GM21390 (cell line): ENCODE measurements around the gene ANKLE2.
"Not testable (repeated sequence)": the region's sequence is repeated elsewhere in the genome, so short reads cannot be mapped to it uniquely, and the experiment has no call there.

Experiments
- ATAC-seq: cut with Tn5 transposase; IDR thresholded peaks from one replicate; pipeline ENCODE4 v1.9.1; 2021; ENCODE audit not compliant: unreplicated experiment

The ANKLE2 gene

DNA sequence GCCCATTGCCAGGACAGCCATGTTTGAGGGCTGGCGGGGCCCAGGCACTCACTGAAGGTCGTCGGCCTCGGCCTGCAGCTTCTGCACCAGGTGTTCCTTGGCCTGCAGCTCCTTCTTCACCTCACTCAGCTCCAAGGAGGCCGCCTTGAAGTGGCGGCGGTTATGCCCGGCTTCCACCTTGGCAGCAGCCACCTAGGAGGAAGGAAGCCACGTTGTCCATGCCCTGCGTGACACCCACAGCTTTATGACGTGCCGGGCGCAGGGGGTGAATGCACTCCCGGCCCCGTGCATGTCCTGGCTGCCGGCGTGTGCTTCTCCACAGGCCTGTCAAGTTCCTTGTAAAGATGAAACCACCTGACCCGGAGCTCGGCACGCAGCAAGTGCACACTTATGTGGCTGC is 16.0 kb upstream of the ANKLE2 start:
- ATAC-seq: no peak

DNA sequence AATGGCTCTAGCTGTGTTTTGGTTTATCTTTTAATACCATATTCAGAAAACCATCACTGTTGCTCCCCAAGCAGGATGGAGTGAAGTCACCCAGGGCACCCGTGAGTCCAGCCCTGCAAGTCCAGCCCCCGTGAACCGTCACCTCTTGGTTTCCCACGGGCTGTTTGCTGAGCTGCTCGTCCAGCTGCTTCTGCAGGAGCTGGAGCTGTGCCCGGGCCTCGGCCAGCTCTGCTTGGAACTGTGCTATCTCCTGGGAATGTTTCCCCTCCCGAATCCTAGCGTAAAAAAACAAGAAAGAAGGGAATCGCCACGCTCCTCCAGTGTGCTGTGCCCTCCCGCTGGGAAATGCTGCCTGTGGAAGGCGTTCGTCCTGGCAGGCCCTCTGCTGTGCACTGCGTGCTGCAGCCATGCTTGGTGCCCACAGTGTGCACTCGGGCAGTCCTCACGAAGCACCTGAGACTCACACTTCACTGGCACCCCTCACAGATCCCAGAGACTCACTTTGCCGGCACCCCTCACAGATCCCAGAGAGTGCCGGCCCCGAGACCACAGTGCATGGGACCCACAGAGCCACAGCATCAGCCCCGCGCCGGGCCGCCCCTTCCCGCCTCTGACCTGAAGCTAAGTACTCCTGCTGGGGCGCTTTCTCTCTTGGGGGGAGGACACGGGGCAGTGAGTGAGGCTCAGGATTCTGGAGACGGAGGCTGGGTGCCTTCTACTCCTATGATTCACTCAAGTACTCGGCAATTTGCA is 15.4 kb upstream of the ANKLE2 start:
- ATAC-seq: no peak

DNA sequence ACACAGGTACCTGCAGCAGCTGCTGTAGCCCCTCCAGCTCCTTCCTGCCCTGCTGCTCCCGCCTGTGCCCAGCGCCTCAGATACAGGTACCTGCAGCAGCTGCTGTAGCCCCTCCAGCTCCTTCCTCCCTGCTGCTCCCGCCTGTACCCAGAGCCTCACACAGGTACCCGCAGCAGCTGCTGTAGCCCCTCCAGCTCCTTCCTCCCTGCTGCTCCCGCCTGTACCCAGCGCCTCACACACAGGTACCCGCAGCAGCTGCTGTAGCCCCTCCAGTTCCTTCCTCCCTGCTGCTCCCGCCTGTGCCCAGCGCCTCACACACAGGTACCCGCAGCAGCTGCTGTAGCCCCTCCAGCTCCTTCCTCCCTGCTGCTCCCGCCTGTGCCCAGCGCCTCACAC is 14.6 kb upstream of the ANKLE2 start:
- ATAC-seq: not testable (repeated sequence)

DNA sequence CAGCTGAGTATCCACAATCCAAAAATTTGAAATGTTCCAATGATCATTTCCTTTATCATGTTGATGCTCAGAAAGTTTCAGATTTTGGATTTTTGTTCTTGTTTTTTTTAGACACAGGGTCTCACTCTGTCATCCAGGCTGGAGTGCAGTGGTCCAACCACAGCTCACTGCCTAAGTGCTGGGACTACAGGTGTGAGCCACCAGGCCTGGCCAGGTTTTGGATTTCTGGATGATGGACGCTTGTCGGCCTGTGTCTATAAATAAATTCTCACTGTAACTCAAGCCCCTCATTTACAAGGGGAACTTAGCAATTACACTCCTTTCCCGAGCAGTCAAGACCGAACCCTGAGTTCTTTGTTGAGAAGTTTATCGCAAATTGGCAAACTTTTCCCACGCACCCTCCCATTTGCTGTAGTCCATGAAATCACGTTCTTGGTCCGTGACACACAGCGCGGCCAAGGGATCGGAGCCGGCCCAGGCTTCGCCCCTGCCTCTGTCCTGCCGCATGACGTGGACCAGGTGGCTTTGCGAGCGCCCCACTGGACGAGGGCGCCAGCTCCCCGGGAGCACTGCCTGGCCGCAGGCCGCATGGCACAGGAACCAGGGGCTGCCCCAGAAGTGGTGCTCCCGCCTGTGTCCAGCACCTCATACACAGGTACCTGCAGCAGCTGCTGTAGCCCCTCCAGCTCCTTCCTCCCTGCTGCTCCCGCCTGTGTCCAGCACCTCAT is 14.0 kb upstream of the ANKLE2 start:
- no peak for ATAC-seq

DNA sequence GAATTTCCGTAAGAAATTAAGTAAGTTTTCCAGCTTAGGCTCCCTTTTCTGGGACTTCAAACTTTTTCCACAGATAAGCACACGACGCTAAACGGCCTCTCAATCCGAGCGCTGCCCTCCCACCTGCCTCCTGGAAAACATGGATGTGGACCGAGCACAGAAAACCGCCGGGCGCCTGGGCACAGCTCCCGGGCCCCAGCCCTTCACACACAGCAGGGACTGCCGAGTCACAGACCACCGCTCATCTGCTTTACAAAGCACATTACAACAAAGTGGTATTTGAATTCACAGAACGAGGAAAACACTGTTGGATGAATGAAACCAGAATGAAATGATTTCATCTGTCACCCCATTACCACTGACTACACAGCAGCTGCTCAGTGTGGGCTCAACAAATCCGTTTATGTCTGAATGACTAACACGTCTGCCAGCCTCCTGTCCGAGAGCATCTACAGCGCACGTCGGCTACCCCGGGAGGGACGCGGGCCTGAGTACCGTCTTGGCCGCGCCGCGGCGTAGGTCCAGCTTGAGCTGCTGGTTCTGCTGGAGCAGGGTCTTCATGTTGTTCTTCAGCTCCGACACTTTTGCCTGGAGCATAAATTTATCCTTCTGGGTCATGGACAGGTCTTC is 13.1 kb upstream of the ANKLE2 start:
- no peak for ATAC-seq

DNA sequence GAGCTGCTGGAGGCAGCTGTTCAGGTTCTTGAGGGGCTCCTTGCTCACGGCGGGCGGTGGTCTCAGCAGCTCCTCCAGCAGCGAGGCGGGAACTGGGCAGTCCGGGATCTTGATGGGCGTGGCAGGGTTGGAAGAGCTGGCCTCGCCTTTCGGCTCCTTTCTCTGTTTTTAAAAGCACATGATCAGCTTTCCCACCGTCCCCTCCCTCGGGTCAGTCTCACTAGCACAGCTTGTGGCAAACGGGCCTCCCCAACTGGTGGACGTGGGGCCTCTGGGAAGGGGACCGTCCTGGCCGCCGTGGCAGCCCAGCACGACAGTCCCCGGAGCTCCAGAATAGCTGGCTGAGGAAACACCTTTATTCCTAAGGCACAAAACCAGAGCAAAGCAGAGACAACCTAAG is 12.5 kb upstream of the ANKLE2 start:
- no peak for ATAC-seq

DNA sequence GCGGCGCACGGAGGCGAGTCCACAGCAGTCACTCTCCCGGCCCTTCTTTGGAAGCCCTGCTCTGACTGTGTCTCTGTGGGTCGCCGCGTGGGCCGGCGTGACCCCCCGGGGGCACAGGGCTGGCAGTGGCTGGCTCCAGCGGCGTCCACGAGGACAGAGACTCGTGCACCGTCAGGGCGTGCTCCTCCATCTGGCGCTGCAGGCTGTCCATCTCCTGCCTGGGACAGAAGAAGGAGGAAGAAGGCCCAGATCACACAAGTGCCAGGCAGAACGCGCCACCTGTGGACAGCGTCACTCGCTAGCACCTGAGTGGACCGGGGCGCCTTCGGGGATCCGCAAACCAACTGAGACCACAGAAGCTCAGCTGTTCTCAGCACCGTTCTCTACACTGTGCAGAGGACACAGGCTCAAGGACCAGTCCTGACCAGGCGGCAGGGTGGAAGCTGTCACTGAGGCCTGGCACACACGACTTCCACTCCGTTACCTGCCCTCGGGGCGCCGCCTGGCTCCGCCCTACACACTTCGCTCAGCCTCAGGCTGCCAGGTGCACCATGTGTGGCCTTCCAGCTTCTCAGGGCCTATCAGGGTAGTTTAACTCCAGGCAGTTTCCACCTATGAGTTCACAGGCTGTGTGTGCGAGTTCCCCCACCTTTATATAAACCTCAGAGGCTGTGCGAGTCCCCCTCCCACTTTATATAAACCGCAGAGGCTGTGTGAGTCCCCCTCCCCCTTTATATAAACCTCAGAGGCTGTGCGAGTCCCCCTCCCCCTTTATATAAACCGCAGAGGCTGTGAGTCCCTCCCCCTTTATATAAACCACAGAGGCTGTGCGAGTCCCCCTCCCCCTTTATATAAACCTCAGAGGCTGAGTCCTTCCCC is 11.7 kb upstream of the ANKLE2 start:
- no peak for ATAC-seq

DNA sequence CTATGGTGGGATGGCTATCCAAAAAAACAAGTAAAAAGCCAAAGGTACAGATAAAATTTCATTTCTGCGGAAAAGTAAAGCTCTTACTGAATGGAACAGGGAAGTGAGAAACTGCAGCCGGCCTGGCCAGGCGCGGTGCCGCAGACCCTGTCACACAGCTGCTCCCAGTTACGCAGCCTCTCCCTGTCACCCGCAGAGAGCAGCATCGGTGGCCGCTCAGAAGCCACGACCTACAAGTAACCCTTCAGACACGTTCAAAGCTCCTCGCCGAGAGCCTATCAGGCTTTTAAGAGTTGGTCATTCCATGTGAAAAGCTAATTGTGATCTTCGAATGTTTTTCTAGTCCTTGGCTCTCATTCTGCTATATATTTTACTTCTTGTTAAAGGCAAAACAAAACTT is 11.0 kb upstream of the ANKLE2 start:
- ATAC-seq: peak; percentile 41

DNA sequence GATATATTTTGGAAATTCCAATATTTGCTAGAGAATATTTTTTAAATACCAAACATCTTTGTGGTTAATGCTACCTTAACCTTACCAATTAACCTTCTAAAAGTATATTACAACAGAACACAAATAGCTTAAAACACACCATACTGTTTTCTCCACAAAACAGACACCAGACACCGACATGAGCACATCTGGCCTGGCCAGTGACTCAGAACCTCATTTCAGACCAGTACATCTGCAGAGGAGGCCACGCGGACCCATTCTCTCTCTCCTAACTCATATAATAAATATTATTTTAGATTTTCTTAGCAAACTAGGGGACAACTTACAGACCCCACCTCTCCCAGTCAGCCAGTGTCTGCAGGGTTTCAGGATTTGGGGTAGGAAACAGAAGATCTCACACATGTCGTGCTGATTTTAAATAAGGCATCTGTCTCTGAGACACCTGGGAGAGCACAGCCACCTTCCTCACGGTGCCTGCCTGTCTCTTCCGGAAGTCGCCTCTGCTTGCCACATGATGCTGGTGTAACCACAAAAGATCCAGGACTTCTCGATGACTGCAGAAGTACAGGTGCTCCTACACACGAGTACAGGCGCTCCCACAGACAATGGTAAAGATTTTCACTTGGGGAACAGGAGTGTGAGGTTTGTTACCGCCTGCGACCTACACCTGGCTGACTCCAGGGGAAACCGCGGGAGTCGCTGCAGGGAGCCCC is 9.7 kb upstream of the ANKLE2 start:
- no peak for ATAC-seq

DNA sequence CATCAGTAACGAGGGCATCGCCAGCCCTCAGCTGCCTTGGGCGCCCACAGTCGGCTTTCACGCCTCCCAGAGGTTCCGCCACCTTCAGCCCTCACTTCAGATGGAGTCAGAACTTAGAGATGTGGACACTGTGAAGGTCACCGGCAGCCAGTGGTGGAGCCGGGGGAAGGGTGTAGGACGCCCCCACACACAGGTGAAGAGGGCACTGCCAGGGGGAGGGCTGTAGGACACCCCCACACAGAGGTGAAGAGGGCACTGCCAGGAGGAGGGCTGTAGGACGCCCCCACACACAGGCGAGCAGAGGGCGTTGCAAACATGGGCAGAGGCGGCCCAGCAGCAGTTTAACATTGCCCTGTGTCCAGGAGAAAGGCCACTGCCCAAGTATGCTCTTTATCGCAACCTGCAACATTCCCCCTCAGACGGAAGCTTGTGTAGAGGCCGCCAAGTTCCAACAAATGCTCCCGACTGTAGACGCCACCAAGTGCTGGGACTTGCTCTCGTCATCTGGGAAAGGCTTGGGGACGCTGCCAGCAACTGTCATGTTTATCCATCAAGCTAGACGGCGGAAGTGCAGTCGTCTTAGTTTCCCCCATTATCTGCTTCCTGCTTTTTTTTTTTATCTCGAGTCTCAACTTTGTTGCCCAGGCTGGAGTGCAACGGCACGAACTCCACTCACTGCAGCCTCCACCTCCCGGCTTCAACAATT is 4.9 kb upstream of the ANKLE2 start:
- no peak for ATAC-seq

DNA sequence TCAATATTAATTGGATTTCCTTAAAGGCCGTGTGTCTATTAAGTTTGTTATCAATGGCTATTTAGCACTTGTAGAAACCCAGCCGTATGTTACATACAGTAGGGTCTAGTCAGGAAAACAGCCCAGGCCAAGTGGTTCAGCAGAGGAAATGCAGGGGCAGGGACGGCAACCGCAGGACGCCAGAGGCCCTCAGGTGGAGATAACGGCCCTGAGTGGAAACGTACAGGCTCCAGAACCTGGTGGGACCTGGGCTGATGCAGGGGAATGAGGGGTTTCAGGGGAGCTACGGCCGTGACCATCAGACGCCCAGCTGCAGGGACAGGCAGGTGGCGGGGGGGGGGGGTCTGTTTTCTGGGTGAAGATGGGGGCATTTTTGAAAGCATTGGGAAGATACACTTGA is 3.7 kb upstream of the ANKLE2 start:
- ATAC-seq: no peak

DNA sequence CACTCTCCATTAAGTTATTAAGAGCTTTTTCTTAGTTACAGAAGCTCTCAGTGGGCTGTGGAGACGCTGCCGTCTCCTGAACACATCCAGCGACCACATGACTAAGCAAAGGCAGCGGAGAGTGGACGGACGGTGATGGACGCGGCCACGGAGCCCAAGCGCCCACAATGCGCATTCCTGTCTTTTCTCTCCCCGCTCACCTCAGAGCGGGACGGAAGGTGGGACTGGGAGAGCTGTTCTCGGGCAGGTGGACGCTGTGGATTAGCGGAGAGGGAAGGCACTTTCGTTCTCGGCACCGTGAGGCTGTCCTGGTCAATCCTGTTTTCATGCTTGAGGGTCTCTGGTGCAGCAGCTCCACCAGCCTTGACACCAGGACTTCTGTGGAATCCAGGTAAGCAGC is 2.6 kb upstream of the ANKLE2 start:
- ATAC-seq: no peak

DNA sequence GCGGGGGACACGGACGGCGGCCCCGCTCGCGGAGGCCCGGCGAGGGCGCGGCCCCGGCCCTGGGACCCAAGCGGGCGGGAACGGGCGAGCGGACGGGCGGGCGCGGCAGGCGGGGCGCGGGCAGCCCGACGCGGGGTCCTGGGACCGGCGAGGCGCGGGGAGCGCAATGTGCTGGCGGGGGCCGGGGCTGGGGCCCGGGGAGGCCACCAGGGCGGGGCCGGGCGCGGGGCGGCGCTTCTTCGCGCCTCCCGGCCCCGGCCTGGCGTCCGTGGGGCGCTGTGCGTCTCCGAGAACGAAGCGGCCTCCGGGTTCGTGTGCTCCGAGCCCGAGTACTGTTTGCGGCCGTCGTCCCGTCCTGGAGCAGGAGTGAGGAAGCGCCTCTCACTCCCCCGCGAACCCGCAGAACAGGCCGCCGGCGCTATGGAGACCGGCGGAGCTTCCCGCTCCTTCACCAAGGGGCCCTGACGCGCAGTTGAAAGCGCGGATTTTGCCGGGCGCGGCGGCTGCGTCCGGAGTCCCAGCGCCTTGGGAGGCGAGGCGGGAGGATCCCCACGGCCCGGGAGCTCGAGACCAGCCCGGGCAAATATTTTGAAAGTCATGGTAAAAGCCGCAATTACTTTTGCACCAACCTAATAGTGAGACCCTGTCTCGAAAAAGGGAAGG is 420 bp upstream of the ANKLE2 start:
- ATAC-seq: peak; percentile 79

DNA sequence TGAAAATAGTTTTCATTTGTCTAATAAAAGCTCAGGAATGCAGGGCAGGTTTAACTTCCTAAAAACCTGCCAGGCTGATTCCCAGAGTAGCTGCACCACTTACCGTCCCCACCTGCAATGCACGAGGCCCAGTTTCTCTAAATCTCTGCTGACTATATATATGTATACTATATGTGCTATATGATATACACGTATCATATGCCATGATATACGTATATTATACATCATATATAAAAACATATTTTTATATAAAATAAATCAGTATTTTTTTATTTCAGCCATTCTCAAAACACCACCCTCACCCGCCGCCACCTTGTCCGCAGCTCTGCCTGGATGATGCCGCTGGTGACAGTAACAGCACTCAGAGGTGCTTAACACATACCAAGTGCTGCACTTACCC is 2.3 kb downstream of the ANKLE2 start:
- no peak for ATAC-seq

DNA sequence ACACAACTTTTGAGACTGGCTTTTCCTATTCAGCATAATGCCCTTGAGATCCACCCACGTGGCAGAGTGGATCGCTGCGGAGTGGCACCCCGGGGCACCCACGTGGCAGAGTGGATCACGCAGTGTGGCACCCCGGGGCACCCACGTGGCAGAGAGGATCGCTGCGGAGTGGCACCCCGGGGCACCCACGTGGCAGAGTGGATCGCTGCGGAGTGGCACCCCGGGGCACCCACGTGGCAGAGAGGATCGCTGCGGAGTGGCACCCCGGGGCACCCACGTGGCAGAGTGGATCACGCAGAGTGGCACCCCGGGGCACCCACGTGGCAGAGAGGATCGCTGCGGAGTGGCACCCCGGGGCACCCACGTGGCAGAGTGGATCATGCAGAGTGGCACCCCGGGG is 2.8 kb downstream of the ANKLE2 start:
- ATAC-seq: not testable (repeated sequence)

DNA sequence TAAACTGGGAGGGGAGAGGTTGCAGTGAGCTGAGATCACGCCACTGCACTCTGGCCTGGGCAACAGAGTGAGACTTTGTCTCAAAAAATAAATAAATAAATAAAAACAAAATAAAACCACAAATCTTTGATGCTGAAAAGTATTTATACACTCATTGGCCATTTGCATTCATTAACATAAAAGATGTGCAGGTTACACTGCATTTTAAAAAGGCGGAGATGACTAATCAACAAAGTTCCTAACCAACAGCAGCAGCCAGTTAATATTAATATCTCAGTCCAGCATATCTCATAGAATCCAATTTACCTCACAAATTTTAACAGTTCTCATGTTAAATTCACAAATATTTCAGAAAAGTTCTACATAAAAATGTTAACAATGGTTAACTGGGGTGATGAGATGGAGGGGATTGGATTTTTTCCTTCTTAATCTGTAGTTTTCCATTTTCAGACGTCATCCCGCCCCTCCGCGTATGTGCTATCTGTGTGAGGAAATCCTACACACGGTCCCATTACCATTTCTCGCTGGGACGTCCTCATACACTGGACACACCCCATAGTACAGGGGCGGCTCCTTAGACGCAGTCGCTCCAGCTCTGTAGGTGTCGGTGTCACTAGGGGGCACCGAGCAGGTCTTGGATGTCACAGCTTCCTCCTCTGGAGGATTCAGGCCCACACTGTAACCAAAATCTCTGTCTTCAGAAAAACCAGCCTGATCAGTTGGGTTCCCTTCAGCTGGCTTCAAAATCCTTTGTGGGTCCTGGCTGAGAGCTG is 7.3 kb downstream of the ANKLE2 start:
- ATAC-seq: no peak

DNA sequence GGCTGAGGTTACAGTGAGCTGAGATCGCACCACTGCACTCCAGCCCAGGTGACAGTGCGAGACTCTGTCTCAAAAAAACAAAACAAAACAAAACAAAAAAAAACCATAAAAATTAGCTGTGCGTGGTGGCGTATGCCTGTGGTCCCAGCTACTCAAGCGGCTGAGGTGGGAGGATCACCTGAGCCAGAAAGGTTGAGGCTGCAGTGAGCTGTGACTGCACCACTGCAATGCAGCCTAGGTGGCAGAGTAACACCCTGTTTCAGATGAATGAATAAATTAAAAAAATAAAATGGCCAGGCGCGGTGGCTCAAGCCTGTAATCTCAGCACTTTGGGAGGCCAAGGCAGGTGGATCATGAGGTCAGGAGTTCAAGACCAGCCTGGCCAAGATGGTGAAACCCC is 8.0 kb downstream of the ANKLE2 start:
- not testable (repeated sequence) for ATAC-seq

DNA sequence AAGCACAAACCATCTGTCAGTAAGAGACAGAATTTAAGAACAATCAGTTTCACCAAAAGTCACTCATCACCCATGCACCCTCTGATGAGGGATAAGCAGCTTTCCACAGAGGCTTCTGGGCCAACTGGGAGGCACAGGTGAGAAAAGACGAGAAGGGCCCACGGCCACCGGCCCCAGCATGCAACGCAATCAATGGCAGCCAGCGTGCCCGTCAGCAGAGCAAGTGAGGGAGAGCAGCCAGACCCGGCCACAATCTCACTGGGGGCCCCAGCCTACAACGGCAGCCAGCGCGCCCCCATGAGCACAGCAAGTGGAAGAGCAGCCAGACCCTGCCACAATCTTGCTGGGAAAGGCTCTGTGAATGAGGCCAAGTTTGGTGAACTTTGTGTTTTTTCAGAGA is 13.3 kb downstream of the ANKLE2 start:
- ATAC-seq: no peak

DNA sequence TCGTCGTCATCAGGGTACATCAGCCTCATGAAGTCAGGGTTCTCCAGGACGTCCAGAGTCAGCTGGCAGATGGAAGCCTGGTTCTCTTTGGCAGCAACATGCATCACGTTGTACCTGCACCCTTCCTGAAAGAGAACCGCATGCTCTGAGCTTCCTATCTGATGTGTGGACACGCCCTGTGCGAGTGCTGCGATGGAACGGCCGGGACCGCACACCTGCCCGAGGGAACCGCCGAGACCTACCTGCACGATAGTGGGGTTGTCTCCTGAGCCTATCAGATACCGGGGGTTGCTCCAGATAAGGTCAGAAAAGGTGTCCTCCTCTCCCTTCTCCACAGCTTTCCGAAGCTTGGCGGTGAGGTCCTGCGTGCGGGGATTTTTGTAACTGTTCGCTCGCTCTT is 13.7 kb downstream of the ANKLE2 start:
- no peak for ATAC-seq
